Measurements from ENCODE around the gene SKA1.

Gene SKA1, protein sequence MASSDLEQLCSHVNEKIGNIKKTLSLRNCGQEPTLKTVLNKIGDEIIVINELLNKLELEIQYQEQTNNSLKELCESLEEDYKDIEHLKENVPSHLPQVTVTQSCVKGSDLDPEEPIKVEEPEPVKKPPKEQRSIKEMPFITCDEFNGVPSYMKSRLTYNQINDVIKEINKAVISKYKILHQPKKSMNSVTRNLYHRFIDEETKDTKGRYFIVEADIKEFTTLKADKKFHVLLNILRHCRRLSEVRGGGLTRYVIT

DNA sequence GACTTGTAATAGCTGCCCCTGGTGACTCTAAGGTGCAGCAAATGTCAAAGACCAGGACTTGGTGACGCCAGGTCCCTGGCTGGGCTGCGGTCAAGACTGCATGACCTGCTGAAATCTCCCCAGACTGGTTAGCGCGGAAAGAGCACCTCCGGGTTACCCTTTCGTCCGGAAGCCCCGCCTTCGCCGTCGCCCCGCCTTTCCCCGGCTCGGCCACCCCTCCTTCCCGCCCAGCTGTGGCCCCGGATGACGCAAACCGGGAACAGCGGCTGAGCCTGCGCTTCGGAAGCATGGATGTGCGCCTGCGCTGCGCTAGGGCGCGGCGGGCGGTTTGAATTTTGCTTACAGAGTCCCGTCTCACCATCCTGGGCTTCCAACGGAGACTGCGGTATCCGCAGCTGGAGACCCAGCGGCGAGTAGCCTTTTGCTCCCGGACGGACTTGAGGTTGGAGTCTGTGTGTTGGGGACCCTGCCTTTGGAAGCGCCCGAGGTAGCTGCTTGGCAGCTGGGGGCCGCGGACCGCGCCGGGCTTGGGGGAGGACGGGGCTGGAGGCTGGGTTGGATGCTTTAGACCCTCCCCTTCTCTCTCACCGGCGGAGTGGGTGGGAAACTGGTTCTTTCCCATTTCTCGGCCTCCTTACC is at the start of gene SKA1:
SKA1 (plus strand) TSS at position 294 of the 639 bp plus-strand sequence. CDS start 785 bp downstream, outside the sequence.
- H3K27me3 ChIP-seq (ENCODE audit: insufficient read depth, insufficient read length): no peaks in the 10 kb centered on the region
- peaks cover 29% of the 10 kb centered on the region for H3K36me3 ChIP-seq (ENCODE audit: insufficient read depth, insufficient read length, low read length)
- H3K4me3 ChIP-seq (ENCODE audit: insufficient read length, low read depth): peak within 1 kb of the TSS; percentile 61
- H3K9me3 ChIP-seq (ENCODE audit: insufficient read depth, low read length): no peaks in the 10 kb centered on the region
- peak within 1 kb of the TSS; percentile 68 for H3K9ac ChIP-seq (ENCODE audit: insufficient read length, low read depth)
- no peak for TF ChIP-seq SUZ12 (IDR thresholded peaks at IDR 0.05; ENCODE audit: extremely low read depth, insufficient read depth, insufficient read length)
- no peaks in the 10 kb centered on the region for H3K4me1 ChIP-seq (ENCODE audit: insufficient read depth, insufficient read length)
- DNase-seq (ENCODE audit: low read depth, low spot score): peak; percentile 87

DNA sequence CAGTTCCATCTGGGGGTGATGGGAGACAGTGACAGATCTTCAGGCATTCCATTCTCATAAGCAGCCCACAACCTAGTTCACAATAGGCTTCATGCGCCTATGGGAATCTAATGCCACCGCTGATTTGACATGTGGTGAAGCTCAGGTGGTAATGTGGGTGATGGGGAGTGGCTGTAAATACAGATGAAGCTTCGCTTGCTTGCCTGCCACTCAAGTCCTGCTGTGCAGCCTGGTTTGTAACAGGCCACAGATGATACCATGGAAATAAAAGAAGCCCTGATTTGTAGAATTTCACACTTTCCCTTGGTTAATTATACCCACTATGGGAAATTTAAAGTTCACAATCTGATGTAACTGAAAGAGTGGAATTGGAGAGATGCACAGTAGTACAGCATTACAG is 46.9 kb upstream of the SKA1 start:
- H3K4me1 ChIP-seq (ENCODE audit: insufficient read depth, insufficient read length): no peaks in the 10 kb centered on the region
- TF ChIP-seq SUZ12 (IDR thresholded peaks at IDR 0.05; ENCODE audit: extremely low read depth, insufficient read depth, insufficient read length) (no peak), ZNF274 (IDR thresholded peaks at IDR 0.05; ENCODE audit: low read depth, low read length) (no peak), YY1 (IDR thresholded peaks at IDR 0.05; ENCODE audit: insufficient read depth, insufficient read length) (no peak)
- H3K27me3 ChIP-seq (ENCODE audit: insufficient read depth, insufficient read length): no peaks in the 10 kb centered on the region
- no peak overlapping the region for H3K9ac ChIP-seq (ENCODE audit: insufficient read length, low read depth)
- H3K9me3 ChIP-seq (ENCODE audit: insufficient read depth, low read length): peaks cover 8% of the 10 kb centered on the region
- H3K4me3 ChIP-seq (ENCODE audit: insufficient read length, low read depth): no peak overlapping the region
- H3K36me3 ChIP-seq (ENCODE audit: insufficient read depth, insufficient read length, low read length): no peaks in the 10 kb centered on the region
- DNase-seq (ENCODE audit: low read depth, low spot score): no peak

DNA sequence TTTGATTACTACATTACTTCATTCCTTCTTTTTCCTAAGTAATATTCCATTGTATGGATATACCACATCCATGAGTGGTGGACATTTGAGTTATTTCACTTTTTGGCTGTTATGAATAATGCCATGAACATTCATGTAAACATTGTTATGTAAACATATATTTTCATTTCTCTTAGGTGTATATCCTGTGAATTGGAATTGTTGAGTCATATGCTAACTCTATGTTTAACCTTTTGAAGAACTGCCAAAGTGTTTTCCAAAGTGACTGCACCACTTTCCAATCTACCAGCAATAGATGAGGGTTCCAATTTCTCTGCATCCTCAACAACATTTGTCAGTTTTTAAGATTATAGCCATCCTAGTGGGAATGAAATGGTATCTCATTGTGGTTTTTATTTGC is 44.7 kb upstream of the SKA1 start:
- no peak for DNase-seq (ENCODE audit: low read depth, low spot score)
- Histone ChIP-seq H3K36me3 (ENCODE audit: insufficient read depth, insufficient read length, low read length) (no peaks in the 10 kb centered on the region), H3K27me3 (ENCODE audit: insufficient read depth, insufficient read length) (no peaks in the 10 kb centered on the region), H3K4me3 (ENCODE audit: insufficient read length, low read depth) (no peak overlapping the region), H3K4me1 (ENCODE audit: insufficient read depth, insufficient read length) (no peaks in the 10 kb centered on the region), H3K9ac (ENCODE audit: insufficient read length, low read depth) (no peak overlapping the region), H3K9me3 (ENCODE audit: insufficient read depth, low read length) (peaks cover 8% of the 10 kb centered on the region)
- TF ChIP-seq SUZ12 (IDR thresholded peaks at IDR 0.05; ENCODE audit: extremely low read depth, insufficient read depth, insufficient read length) (no peak), ZNF274 (IDR thresholded peaks at IDR 0.05; ENCODE audit: low read depth, low read length) (no peak), YY1 (IDR thresholded peaks at IDR 0.05; ENCODE audit: insufficient read depth, insufficient read length) (no peak)

DNA sequence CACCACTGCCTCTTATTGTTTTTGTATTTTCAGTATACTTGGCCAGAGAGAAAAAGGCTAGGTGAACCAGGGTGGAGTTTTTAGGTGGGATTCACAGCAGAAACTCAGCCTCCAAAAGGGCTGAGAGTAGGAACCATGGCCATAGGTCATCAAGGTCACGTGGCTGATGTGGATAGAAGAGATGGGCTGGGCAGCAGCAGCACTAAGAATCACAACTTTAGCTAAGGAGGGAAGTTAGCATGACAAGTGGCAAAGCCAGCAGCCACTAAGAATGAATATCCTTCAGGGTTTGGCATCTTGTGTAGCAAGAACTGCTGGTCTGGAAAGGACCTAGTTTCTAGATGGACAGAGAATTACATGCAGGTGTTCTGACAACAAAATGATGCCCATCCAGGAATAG is 43.2 kb upstream of the SKA1 start:
- Histone ChIP-seq H3K36me3 (ENCODE audit: insufficient read depth, insufficient read length, low read length) (no peaks in the 10 kb centered on the region), H3K4me3 (ENCODE audit: insufficient read length, low read depth) (no peak overlapping the region), H3K9me3 (ENCODE audit: insufficient read depth, low read length) (peaks cover 8% of the 10 kb centered on the region), H3K27me3 (ENCODE audit: insufficient read depth, insufficient read length) (no peaks in the 10 kb centered on the region), H3K4me1 (ENCODE audit: insufficient read depth, insufficient read length) (no peaks in the 10 kb centered on the region), H3K9ac (ENCODE audit: insufficient read length, low read depth) (no peak overlapping the region)
- no peak for TF ChIP-seq YY1 (IDR thresholded peaks at IDR 0.05; ENCODE audit: insufficient read depth, insufficient read length)
- no peak for TF ChIP-seq SUZ12 (IDR thresholded peaks at IDR 0.05; ENCODE audit: extremely low read depth, insufficient read depth, insufficient read length)
- no peak for TF ChIP-seq ZNF274 (IDR thresholded peaks at IDR 0.05; ENCODE audit: low read depth, low read length)
- DNase-seq (ENCODE audit: low read depth, low spot score): no peak

DNA sequence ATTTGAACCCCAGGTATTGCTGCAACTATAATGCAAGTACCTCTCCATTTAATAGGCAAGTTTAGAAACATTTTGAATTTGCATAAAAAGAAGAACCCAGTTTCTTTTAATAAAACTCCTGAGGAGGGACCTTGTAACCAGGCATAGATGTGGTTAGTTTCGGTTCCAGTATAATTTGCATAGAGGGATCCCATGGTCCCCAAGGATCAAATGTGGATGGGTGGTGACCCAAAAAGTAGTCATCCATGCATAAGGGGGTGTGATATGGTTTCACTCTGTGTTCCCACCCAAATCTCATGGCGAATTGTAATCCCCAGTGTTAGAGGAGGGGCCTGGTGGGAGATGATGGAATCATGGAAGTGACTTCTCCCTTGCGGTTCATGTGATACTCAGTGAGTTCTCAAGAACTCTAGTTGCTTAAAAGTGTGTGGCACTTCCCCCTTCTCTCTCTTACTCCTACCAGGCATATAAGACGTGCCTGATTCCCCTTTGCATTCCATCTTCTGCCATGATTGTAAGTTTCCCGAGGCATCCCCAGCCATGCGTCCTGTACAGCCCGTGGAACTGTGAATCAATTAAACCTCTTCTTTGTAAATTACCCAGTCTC is 40.2 kb upstream of the SKA1 start:
- H3K9ac ChIP-seq (ENCODE audit: insufficient read length, low read depth): no peak overlapping the region
- TF ChIP-seq YY1 (IDR thresholded peaks at IDR 0.05; ENCODE audit: insufficient read depth, insufficient read length) (no peak), SUZ12 (IDR thresholded peaks at IDR 0.05; ENCODE audit: extremely low read depth, insufficient read depth, insufficient read length) (no peak), ZNF274 (IDR thresholded peaks at IDR 0.05; ENCODE audit: low read depth, low read length) (no peak)
- H3K27me3 ChIP-seq (ENCODE audit: insufficient read depth, insufficient read length): no peaks in the 10 kb centered on the region
- peaks cover 8% of the 10 kb centered on the region for H3K9me3 ChIP-seq (ENCODE audit: insufficient read depth, low read length)
- DNase-seq (ENCODE audit: low read depth, low spot score): no peak
- H3K4me1 ChIP-seq (ENCODE audit: insufficient read depth, insufficient read length): no peaks in the 10 kb centered on the region
- H3K36me3 ChIP-seq (ENCODE audit: insufficient read depth, insufficient read length, low read length): no peaks in the 10 kb centered on the region
- H3K4me3 ChIP-seq (ENCODE audit: insufficient read length, low read depth): no peak overlapping the region

DNA sequence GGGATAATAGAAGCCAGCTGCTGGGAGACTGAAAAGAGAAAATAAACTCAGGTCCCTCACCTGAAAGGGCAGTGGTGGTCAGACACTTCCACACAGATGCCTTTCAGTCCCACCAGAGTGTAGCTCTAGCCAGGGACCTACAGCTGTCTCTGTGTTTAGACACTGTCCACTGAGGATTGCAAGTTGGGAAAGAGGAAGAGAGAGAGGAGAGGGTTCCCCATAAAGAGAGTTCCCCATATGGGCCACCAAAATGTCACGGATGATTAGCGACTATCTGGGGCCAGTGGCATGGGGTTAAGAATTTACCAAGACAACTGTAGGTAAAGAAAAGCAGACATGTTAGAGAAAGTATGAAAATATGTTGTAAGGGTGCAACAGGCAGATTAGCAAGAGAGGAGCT is 36.7 kb upstream of the SKA1 start:
- H3K4me1 ChIP-seq (ENCODE audit: insufficient read depth, insufficient read length): no peaks in the 10 kb centered on the region
- no peaks in the 10 kb centered on the region for H3K9me3 ChIP-seq (ENCODE audit: insufficient read depth, low read length)
- H3K27me3 ChIP-seq (ENCODE audit: insufficient read depth, insufficient read length): no peaks in the 10 kb centered on the region
- H3K36me3 ChIP-seq (ENCODE audit: insufficient read depth, insufficient read length, low read length): no peaks in the 10 kb centered on the region
- no peak for TF ChIP-seq ZNF274 (IDR thresholded peaks at IDR 0.05; ENCODE audit: low read depth, low read length)
- TF ChIP-seq SUZ12 (IDR thresholded peaks at IDR 0.05; ENCODE audit: extremely low read depth, insufficient read depth, insufficient read length): no peak
- TF ChIP-seq YY1 (IDR thresholded peaks at IDR 0.05; ENCODE audit: insufficient read depth, insufficient read length): no peak
- no peak for DNase-seq (ENCODE audit: low read depth, low spot score)
- no peak overlapping the region for H3K4me3 ChIP-seq (ENCODE audit: insufficient read length, low read depth)
- no peak overlapping the region for H3K9ac ChIP-seq (ENCODE audit: insufficient read length, low read depth)

DNA sequence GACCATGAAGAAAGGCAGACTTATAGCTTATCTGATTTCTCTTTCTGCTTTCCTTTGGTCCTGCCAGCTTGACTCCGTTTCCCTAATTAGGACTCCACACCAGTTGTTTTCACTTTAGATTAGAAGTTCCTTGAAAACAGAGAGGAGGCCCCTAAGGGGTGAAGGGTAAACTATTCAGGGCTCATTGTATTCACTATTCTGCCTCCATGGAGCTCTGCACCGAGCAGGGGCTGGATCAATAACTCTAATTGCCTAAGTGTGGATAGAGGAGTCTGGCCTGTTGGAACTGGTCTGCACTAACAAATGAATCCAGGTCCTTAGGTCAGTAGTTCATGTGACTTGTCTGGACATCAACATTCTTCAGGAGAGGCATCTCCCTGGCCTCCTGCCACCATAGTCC is 36.1 kb upstream of the SKA1 start:
- TF ChIP-seq ZNF274 (IDR thresholded peaks at IDR 0.05; ENCODE audit: low read depth, low read length) (no peak), SUZ12 (IDR thresholded peaks at IDR 0.05; ENCODE audit: extremely low read depth, insufficient read depth, insufficient read length) (no peak), YY1 (IDR thresholded peaks at IDR 0.05; ENCODE audit: insufficient read depth, insufficient read length) (no peak)
- no peak for DNase-seq (ENCODE audit: low read depth, low spot score)
- H3K27me3 ChIP-seq (ENCODE audit: insufficient read depth, insufficient read length): no peaks in the 10 kb centered on the region
- H3K4me1 ChIP-seq (ENCODE audit: insufficient read depth, insufficient read length): no peaks in the 10 kb centered on the region
- no peaks in the 10 kb centered on the region for H3K36me3 ChIP-seq (ENCODE audit: insufficient read depth, insufficient read length, low read length)
- no peak overlapping the region for H3K9ac ChIP-seq (ENCODE audit: insufficient read length, low read depth)
- no peaks in the 10 kb centered on the region for H3K9me3 ChIP-seq (ENCODE audit: insufficient read depth, low read length)
- no peak overlapping the region for H3K4me3 ChIP-seq (ENCODE audit: insufficient read length, low read depth)

Measured in NT2/D1 (cell line).